BLaER1 (cell line): ENCODE results near the gene BRAF.
A peak's percentile ranks its signal among the peaks of the same experiment; 100 is the strongest.
"Not testable (repeated sequence)": the region's sequence is repeated elsewhere in the genome, so short reads cannot be mapped to it uniquely, and the experiment has no call there.

ENCODE experiments used
- H3K27ac ChIP-seq: shearing (Covaris generic); formaldehyde crosslinking; 2 replicates; pipeline ENCODE4 v1.8.1; 2022
- H3K27me3 ChIP-seq: shearing (Covaris generic); formaldehyde crosslinking; 2 replicates; pipeline ENCODE4 v1.8.1; 2022
- H3K36me3 ChIP-seq: shearing (Covaris generic); formaldehyde crosslinking; 2 replicates; pipeline ENCODE4 v1.8.1; 2022
- H3K4me1 ChIP-seq: shearing (Covaris generic); formaldehyde crosslinking; 2 replicates; pipeline ENCODE4 v1.8.1; 2022
- H3K4me2 ChIP-seq: shearing (Covaris generic); formaldehyde crosslinking; 2 replicates; pipeline ENCODE4 v1.8.1; 2022
- H3K4me3 ChIP-seq: shearing (Covaris generic); formaldehyde crosslinking; 2 replicates; pipeline ENCODE4 v1.8.1; 2022
- H3K9ac ChIP-seq: shearing (Covaris generic); formaldehyde crosslinking; 2 replicates; pipeline ENCODE4 v1.8.1; 2022
- H3K9me3 ChIP-seq: shearing (Covaris generic); formaldehyde crosslinking; 2 replicates; pipeline ENCODE4 v1.8.1; 2022
- H4K20me1 ChIP-seq: shearing (Covaris generic); formaldehyde crosslinking; 2 replicates; pipeline ENCODE4 v1.8.1; 2022
- Cebpa-rat ChIP-seq: shearing (Covaris generic); IDR thresholded peaks from 2 replicates; pipeline ENCODE4 v1.8.1; 2022

The BRAF gene

DNA sequence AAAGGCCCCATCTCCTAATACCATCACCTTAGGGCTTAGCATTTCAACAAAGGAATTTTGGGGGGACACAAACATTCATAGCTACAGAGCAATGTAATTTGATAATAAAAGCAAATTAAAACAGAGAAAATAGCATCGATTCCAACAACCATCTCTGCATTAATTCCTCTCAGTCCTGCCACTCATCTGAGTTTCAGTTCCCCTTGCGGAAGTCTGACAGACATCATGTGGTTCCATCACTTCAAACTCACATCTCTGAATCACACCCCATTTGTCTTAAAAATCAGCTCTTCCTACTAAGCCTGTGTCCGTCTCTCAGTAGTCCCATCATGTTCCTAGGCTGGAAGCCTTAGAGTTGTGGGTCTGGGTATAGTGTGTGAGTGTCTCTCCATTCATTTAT, 248.4 kb downstream of the BRAF start:
- Histone ChIP-seq H3K9me3 (no peaks in the 10 kb centered on the region), H3K4me3 (0 out of 2 replicates have a peak overlapping the region, but pooled peaks have one; percentile 14), H3K9ac (peak overlapping the region; percentile 34; the same call in 1 of the 2 replicates), H3K27ac (peak overlapping the region; percentile 58), H3K4me2 (peak overlapping the region; percentile 99), H4K20me1 (no peaks in the 10 kb centered on the region), H3K27me3 (no peaks in the 10 kb centered on the region), H3K36me3 (peaks cover 39% of the 10 kb centered on the region), H3K4me1 (peaks cover 47% of the 10 kb centered on the region)
- no peak for TF ChIP-seq Cebpa-rat

DNA sequence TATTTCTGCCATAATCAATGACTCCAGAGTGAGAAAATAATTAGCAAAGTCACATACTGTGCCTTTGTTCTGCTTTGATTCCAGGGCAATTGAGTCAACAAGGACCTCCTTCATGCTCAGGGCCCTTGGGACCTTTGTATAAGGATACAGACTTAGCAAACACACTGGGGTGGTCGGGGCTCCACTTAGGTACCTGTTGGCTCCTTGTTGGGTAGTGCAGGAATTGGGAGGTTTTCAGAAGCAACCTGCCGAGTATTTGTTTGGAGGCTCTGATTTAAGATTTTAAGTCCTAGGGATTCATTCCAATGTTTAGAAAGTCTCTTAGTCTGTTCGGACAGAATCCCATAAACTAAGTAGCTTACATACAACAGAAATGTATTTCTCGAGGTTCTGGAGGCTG, 249.0 kb downstream of the BRAF start:
- H3K27me3 ChIP-seq = no peaks in the 10 kb centered on the region
- peaks cover 33% of the 10 kb centered on the region for H3K36me3 ChIP-seq
- H3K9ac ChIP-seq = peak overlapping the region; percentile 34; the same call in 1 of the 2 replicates
- H4K20me1 ChIP-seq = no peaks in the 10 kb centered on the region
- H3K9me3 ChIP-seq = no peaks in the 10 kb centered on the region
- H3K4me1 ChIP-seq = peaks cover 52% of the 10 kb centered on the region
- peak overlapping the region; percentile 58 for H3K27ac ChIP-seq
- no peak for TF ChIP-seq Cebpa-rat
- peak overlapping the region; percentile 99 for H3K4me2 ChIP-seq
- 0 out of 2 replicates have a peak overlapping the region, but pooled peaks have one; percentile 14 for H3K4me3 ChIP-seq

DNA sequence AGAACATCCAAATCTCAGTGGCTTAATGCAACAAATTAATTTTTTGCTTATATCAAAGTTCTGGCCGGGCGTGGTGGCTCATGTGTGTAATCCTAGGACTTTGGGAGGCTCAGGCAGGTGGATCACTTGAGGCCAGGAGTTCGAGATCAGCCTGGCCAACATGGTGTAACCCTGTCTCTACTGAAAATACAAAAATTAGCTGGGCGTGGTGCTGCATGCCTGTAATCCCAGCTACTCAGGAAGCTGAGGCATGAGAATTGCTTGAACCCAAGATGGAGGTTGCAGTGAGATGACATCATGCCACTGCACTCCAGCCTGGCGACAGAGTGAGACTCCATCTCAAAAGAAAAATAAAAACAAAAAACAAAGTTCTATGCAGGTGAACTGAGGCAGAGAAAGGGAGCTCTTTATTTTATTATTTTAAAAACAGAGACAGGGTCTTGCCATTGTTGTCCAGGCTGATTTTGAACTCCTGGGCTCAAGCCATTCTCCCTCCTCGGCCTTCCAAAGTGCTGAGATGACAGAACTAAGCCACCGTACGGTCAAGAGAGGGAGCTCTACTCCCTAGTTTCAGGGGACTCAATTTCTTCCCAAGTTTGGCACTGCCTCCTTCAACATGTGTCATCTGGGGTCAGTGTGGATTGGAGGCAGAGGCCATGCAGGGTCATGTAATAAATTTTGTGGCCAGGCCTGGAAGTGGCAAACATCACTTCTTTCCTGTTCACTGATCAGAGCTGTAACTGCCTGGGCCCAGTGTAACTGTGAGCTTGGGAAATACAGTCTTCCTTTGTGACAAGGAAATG, 249.6 kb downstream of the BRAF start:
- no peaks in the 10 kb centered on the region for H3K9me3 ChIP-seq
- H3K9ac ChIP-seq = peak overlapping the region; percentile 34; the same call in 1 of the 2 replicates
- peaks cover 27% of the 10 kb centered on the region for H3K36me3 ChIP-seq
- H3K4me2 ChIP-seq = peak overlapping the region; percentile 99
- peak overlapping the region; percentile 58 for H3K27ac ChIP-seq
- H3K4me1 ChIP-seq = peaks cover 56% of the 10 kb centered on the region
- H4K20me1 ChIP-seq = no peaks in the 10 kb centered on the region
- 0 out of 2 replicates have a peak overlapping the region, but pooled peaks have one; percentile 91 for H3K4me3 ChIP-seq
- no peak for TF ChIP-seq Cebpa-rat
- H3K27me3 ChIP-seq = no peaks in the 10 kb centered on the region

DNA sequence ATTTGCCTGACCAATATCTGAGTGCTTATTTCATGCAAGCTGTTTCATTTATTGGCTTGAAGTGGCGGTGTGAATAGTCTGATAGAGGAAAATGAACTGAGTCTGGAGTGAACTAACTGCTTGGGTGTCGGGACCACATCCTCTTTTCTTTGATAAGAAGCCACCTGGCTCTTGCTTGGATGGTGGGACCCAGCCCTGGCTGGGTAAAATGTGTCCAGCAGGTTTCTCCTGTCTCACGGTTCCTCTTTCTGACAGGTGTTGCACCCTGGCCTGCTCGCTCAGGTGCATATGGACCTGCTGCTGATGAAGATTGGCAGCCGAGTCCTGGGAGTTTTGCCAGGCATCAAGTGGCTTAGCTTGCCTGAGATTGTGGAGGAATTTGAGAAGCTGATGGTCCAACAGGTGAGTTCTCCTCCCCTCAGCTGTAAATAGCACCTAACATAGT, 250.4 kb downstream of the BRAF start:
- Histone ChIP-seq H3K4me2 (peak overlapping the region; percentile 99), H3K36me3 (peaks cover 20% of the 10 kb centered on the region), H3K4me3 (peak overlapping the region; percentile 91), H3K27me3 (no peaks in the 10 kb centered on the region), H3K27ac (peak overlapping the region; percentile 58; the same call in 1 of the 2 replicates), H3K9me3 (no peaks in the 10 kb centered on the region), H4K20me1 (no peaks in the 10 kb centered on the region), H3K4me1 (peaks cover 56% of the 10 kb centered on the region), H3K9ac (no peak overlapping the region; the same call in 1 of the 2 replicates)
- TF ChIP-seq Cebpa-rat = no peak

DNA sequence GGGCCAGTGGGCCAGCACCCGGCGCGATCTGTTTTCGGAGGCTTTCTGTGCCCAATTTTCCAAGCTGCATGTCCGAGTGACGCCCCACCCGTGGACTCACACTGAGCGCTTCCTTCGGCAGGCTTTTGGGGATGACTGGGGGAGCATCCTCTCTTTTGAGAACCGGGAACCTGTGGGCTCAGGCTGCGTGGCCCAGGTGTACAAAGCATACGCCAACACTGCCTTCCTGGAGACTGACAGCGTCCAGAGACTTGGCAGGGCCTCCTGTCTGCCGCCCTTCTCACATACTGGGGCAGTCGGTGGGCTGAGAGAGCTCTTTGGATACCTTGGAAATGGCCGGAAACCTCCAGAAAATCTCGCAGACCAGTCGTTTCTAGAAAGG, 251.0 kb downstream of the BRAF start:
- Histone ChIP-seq H3K9ac (peak overlapping the region; percentile 89), H3K9me3 (no peaks in the 10 kb centered on the region), H4K20me1 (no peaks in the 10 kb centered on the region), H3K36me3 (peaks cover 14% of the 10 kb centered on the region), H3K4me3 (peak overlapping the region; percentile 91), H3K4me1 (peaks cover 56% of the 10 kb centered on the region), H3K27ac (peak overlapping the region; percentile 91), H3K4me2 (peak overlapping the region; percentile 99), H3K27me3 (no peaks in the 10 kb centered on the region)
- TF ChIP-seq Cebpa-rat = no peak

DNA sequence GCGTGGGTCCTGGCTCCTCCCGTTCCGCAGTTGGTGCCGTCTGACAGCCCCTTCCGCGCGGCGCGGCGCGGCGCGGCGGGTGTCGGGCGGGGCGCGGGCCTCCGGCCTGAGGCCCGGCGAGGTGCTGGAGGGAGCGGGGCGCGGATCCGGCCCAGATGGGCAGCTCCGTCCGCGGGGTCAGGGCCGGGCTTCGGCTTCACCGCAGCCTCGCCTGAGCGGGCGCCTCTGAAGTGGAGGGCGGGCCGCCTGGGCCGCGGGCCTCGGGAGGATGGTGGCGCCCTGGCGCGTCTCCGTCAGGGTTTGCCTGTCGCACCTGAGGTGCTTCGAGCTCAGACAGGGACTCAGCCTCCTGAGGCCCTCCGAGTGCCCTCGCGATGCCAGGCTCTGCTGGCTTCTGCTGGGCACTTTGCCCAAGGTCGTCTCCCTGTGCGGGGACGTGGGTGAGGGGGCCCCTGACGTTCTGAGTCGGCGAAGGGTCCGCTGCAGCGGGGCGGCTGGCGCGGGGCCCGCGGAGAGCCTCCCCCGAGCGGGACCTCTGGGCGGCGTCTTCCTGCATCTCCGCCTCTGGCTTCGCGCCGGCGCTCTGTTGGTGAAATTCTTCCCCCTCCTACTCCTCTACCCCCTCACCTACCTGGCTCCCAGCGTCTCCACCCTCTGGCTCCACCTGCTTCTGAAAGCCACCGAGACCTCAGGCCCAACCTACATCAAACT, 251.5 kb downstream of the BRAF start:
- Histone ChIP-seq H3K9me3 (no peaks in the 10 kb centered on the region), H3K27me3 (no peaks in the 10 kb centered on the region), H3K9ac (peak overlapping the region; percentile 89), H3K4me1 (peaks cover 56% of the 10 kb centered on the region), H3K27ac (peak overlapping the region; percentile 91), H3K4me2 (peak overlapping the region; percentile 99), H4K20me1 (no peaks in the 10 kb centered on the region), H3K36me3 (peaks cover 8% of the 10 kb centered on the region), H3K4me3 (peak overlapping the region; percentile 91)
- no peak for TF ChIP-seq Cebpa-rat

DNA sequence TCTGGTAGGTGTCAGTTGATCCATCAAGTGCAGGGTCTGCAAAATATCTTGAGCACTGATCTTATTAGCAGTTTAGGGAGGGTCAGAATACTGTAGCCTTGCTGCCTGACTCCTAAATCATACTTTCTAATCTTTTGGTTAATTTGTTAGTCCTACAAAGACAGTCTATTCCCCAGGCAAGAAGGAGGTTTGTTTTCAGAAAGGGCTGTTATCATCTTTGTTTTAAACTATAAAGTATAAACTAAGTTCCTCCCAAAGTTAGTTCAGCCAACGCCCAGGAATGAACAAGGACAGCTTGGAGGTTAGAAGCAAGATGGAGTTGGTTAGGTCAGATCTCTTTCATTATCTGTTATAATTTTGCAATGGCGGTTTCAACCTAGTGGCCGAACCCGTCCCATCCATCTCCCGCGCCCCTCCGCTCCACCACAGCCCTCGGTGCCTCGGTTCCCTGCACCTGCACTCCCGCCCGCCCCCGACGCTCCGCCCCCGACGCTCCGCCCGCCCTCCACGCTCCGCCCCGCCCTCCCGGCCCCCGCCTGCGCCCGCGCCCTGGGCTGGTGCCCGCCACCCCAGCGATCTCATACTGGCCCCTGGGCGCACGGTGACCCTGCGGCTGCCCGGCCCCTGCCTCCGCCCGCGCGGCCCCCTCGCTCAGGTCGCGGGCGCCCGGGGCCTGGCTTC, 252.2 kb downstream of the BRAF start, which contains the start of gene ADCK2:
Gene ADCK2 (plus strand): TSS at position 564 of the 681 bp plus-strand sequence. CDS start 386 bp downstream, outside the sequence.
- no peaks in the 10 kb centered on the region for H3K27me3 ChIP-seq
- no peaks in the 10 kb centered on the region for H3K9me3 ChIP-seq
- H3K9ac ChIP-seq = peak within 1 kb of the TSS; percentile 89
- H3K4me2 ChIP-seq = peak within 1 kb of the TSS; percentile 99
- peaks cover 56% of the 10 kb centered on the region for H3K4me1 ChIP-seq
- peaks cover 1% of the 10 kb centered on the region for H3K36me3 ChIP-seq
- no peaks in the 10 kb centered on the region for H4K20me1 ChIP-seq
- H3K4me3 ChIP-seq = peak within 1 kb of the TSS; percentile 91
- TF ChIP-seq Cebpa-rat = no peak
- peak within 1 kb of the TSS; percentile 91 for H3K27ac ChIP-seq

DNA sequence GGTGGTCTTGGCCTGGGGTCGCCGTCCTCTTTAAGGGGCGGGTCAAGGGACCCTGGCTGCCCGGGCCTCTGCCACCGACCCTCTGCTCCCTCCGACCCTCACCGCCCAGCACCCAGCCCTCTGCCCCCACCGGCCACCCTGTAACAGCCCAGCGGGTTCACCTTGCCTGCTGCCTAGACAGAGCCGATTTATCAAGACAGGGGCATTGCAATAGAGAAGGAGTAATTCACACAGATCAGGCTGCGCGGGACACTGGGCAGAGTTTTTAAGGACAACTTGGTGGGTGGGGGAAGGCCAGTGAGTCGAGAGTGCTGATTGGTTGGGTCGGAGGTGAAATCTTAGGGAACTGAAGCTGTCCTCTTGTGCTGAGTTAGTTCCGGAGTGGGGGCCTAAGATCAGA, 252.8 kb downstream of the BRAF start:
- no peak overlapping the region for H3K4me3 ChIP-seq
- TF ChIP-seq Cebpa-rat = no peak
- H4K20me1 ChIP-seq = no peaks in the 10 kb centered on the region
- no peaks in the 10 kb centered on the region for H3K36me3 ChIP-seq
- peaks cover 53% of the 10 kb centered on the region for H3K4me1 ChIP-seq
- no peak overlapping the region for H3K9ac ChIP-seq
- H3K27ac ChIP-seq = peak overlapping the region; percentile 25; the same call in 1 of the 2 replicates
- H3K27me3 ChIP-seq = no peaks in the 10 kb centered on the region
- no peaks in the 10 kb centered on the region for H3K9me3 ChIP-seq
- peak overlapping the region; percentile 54 for H3K4me2 ChIP-seq

DNA sequence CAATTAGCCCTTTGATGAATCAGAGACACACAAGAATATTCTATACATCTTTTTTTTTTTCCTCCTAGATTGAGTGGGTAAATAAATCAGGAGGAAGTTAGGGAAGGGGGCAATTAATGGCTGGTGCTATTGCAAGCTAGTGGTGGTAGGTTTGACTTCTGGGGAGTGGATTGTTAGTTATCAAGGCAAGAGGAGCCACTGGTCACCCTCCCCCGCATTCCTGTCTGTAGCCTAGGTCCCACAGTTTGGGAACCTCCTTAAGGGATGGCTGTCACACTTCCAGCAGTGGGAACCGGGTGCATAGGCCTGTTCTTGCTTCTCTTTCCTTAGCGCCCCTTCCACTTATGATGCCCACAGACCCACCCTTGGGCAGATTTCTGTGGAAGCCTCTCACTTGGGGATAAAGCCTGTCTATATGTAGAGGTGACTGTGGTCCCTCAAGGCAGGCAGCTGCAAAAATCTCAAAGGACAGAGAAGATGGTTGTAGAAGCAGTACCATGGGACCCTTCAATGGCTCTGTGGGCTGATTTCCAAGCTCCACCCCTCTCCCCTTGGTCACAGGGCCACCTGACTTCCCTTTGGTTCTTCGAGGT, 254.3 kb downstream of the BRAF start:
- no peak for TF ChIP-seq Cebpa-rat
- Histone ChIP-seq H3K9me3 (no peaks in the 10 kb centered on the region), H3K4me3 (no peak overlapping the region), H3K4me1 (peaks cover 38% of the 10 kb centered on the region), H3K27ac (no peak overlapping the region), H3K9ac (no peak overlapping the region), H3K36me3 (no peaks in the 10 kb centered on the region), H3K27me3 (no peaks in the 10 kb centered on the region), H3K4me2 (peak overlapping the region; percentile 32), H4K20me1 (no peaks in the 10 kb centered on the region)

DNA sequence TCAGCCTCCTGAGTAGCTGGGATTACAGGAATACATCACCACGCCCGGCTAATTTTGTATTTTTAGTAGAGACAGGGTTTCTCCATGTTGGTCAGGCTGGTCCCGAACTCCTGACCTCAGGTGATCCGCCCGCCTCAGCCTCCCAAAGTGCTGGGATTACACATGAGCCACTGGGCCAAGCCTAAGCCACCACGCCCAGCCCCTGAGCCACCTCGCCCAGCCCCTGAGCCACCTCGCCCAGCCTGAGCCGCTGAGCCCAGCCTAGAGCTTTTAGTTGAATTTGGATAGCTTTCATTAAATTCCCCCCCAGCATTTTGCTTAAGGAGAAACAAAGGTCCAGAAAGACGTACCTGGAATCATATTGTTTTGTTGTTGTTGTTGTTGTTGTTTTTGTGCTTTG, 254.9 kb downstream of the BRAF start:
- not testable (repeated sequence) for H4K20me1 ChIP-seq, H3K27ac ChIP-seq, H3K4me2 ChIP-seq, H3K27me3 ChIP-seq, H3K9ac ChIP-seq, H3K36me3 ChIP-seq, H3K4me3 ChIP-seq, H3K9me3 ChIP-seq
- peaks cover 32% of the 10 kb centered on the region for H3K4me1 ChIP-seq
